Measurements from ENCODE around the gene PADI3.

PADI3 gene

DNA sequence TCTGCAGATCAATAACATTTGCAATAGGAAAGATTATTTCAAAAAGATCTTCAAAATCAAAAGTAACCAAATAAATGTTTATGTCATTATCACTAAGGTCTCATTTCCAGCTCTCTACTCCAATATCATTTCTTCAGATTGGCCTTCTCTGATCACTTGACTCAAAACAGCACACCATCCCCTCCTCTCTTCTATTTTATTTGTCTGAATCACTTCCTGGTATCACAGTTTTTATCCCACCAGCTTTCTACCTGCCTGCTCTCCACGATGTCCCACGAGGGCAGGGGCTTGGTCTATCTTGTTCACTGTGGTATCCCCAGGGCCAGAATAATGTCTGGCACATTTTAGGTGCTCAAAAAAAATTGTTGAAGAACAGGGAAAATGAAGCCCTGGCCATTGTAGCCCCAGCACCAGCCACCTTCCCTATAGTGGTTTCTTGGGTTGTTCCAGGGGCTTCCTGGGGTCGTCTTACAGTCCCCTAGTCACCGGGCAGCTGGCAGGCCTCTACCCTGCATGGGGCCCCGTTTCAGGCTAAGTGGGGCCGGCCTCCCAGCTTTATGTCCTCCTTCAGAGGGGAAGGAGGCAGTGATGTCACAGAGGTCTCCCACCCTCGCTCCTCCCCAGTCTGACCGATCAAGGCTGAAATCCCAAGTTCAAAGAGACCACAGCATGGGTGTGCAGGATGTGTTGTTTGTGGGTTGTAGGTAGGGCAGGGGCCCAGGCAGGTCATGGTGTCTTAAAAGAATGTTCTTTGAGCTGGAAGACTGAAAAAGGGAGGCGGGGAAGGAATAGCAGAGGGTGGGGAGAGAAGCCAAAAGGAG lies 47.5 kb upstream of the PADI3 start:
- H3K4me2 ChIP-seq, result no peak overlapping the region
- H3K4me1 ChIP-seq (ENCODE audit: low read depth, poor library complexity, severe bottlenecking), result no peaks in the 10 kb centered on the region
- H4K20me1 ChIP-seq (ENCODE audit: insufficient read depth), result no peaks in the 10 kb centered on the region
- no peak overlapping the region for H3K4me3 ChIP-seq (IDR thresholded peaks at IDR 0.05; ENCODE audit: insufficient read depth, low read depth, low read length)
- TF ChIP-seq CTCF (conservative IDR thresholded peaks at IDR 0.05; ENCODE audit: low read depth, low read length), result no peak
- H3K79me2 ChIP-seq (ENCODE audit: insufficient read depth, low read depth), result no peaks in the 10 kb centered on the region
- H3K27ac ChIP-seq, result no peak overlapping the region
- peaks cover 63% of the 10 kb centered on the region for H3K27me3 ChIP-seq (ENCODE audit: insufficient read depth, low read depth)
- H2AFZ ChIP-seq (ENCODE audit: low read depth), result no peak overlapping the region
- no peaks in the 10 kb centered on the region for H3K36me3 ChIP-seq (ENCODE audit: insufficient read depth)
- H3K9ac ChIP-seq, result no peak overlapping the region

DNA sequence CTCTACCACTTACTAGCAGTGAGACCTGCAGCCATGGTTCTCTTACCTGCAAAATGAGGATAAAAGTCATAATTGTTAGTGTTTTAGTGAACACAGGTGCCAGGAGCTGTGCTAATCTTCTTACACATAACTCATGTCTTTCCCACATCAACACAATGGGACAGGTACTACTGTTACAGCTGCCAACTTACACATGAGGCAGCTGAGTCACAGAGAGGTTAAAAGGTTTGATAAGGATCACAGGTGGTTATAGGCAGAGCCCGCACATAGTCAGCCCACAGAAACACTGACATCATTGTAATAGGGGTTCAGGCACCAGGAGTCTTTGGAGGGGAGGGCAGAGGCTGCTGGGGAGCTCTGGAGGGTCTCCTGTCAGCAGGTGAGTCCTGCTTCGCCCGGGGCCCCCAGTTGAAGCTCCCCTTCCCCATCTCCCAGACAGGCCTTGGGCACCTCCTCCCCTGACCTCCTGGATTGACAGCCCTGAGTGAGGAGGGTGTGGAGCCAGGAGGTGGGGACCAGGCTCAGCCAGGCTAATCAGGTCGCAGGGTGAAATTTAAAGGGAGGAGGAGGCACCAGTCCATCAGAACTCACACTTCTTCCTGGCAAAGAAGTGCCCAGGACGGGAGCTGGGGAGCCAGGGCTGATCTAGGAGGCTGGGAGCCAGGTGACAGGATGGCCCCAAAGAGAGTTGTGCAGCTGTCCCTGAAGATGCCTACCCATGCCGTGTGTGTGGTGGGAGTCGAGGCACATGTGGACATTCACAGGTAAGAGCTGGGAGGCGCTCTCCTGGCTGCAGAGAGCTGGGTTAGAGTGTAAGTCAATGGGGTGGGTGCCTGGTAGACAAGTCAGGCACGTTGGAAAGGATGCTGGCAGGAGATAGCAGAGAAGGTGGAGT lies 44.1 kb upstream of the PADI3 start, which contains the start of gene PADI1:
TSS of gene PADI1 (plus strand) at position 583 of the 895 bp plus-strand sequence. CDS start at position 673, 90 bp downstream.
- H3K4me1 ChIP-seq (ENCODE audit: low read depth, poor library complexity, severe bottlenecking), result no peaks in the 10 kb centered on the region
- peaks cover 71% of the 10 kb centered on the region; the same call in 1 of the 2 replicates for H3K27me3 ChIP-seq (ENCODE audit: insufficient read depth, low read depth)
- no peak within 1 kb of the TSS for H2AFZ ChIP-seq (ENCODE audit: low read depth)
- H4K20me1 ChIP-seq (ENCODE audit: insufficient read depth), result no peaks in the 10 kb centered on the region
- no peak within 1 kb of the TSS for H3K4me2 ChIP-seq
- no peaks in the 10 kb centered on the region for H3K36me3 ChIP-seq (ENCODE audit: insufficient read depth)
- no peak within 1 kb of the TSS for H3K9ac ChIP-seq
- no peak within 1 kb of the TSS for H3K27ac ChIP-seq
- H3K79me2 ChIP-seq (ENCODE audit: insufficient read depth, low read depth), result no peaks in the 10 kb centered on the region
- TF ChIP-seq CTCF (conservative IDR thresholded peaks at IDR 0.05; ENCODE audit: low read depth, low read length), result no peak
- H3K4me3 ChIP-seq (IDR thresholded peaks at IDR 0.05; ENCODE audit: insufficient read depth, low read depth, low read length), result no peak within 1 kb of the TSS

- Histone ChIP-seq H3K9ac (no peak overlapping the region), H3K79me2 (ENCODE audit: insufficient read depth, low read depth) (no peaks in the 10 kb centered on the region), H3K27ac (no peak overlapping the region), H4K20me1 (ENCODE audit: insufficient read depth) (no peaks in the 10 kb centered on the region), H3K36me3 (ENCODE audit: insufficient read depth) (no peaks in the 10 kb centered on the region), H3K4me3 (IDR thresholded peaks at IDR 0.05; ENCODE audit: insufficient read depth, low read depth, low read length) (no peak overlapping the region), H3K27me3 (ENCODE audit: insufficient read depth, low read depth) (peaks cover 72% of the 10 kb centered on the region; the same call in 1 of the 2 replicates), H3K4me1 (ENCODE audit: low read depth, poor library complexity, severe bottlenecking) (no peaks in the 10 kb centered on the region), H2AFZ (ENCODE audit: low read depth) (no peak overlapping the region), H3K4me2 (no peak overlapping the region)
- no peak for TF ChIP-seq CTCF (conservative IDR thresholded peaks at IDR 0.05; ENCODE audit: low read depth, low read length)
Observed at GRCh38 chr1:17205652-17206051, 43.2 kb upstream of the PADI3 start.

GRCh38 chr1:17206196-17206595 lies 42.7 kb upstream of the PADI3 start:
- Histone ChIP-seq H3K27me3 (ENCODE audit: insufficient read depth, low read depth) (peaks cover 69% of the 10 kb centered on the region; the same call in 1 of the 2 replicates), H3K4me1 (ENCODE audit: low read depth, poor library complexity, severe bottlenecking) (no peaks in the 10 kb centered on the region), H3K9ac (no peak overlapping the region), H4K20me1 (ENCODE audit: insufficient read depth) (no peaks in the 10 kb centered on the region), H3K4me2 (no peak overlapping the region), H3K27ac (no peak overlapping the region), H3K36me3 (ENCODE audit: insufficient read depth) (no peaks in the 10 kb centered on the region), H2AFZ (ENCODE audit: low read depth) (no peak overlapping the region), H3K79me2 (ENCODE audit: insufficient read depth, low read depth) (no peaks in the 10 kb centered on the region), H3K4me3 (IDR thresholded peaks at IDR 0.05; ENCODE audit: insufficient read depth, low read depth, low read length) (no peak overlapping the region)
- TF ChIP-seq CTCF (conservative IDR thresholded peaks at IDR 0.05; ENCODE audit: low read depth, low read length), result no peak
